PC-3 (cell line): Measurements from ENCODE around the gene TINCR.

ENCODE experiments used
- CTCF ChIP-seq: fragments of 300-600 bp; sonication (generic); conservative IDR thresholded peaks from 2 replicates; pipeline ENCODE4 v1.5.1; 2017; ENCODE audit warnings: antibody characterized with exemption, low read depth, mild to moderate bottlenecking, low read length
- EZH2 ChIP-seq: fragments of 300-600 bp; sonication (generic); IDR thresholded peaks from one replicate; pipeline ENCODE4 v1.6.1; 2017; ENCODE audit warnings: antibody characterized with exemption, mild to moderate bottlenecking, low read length; ENCODE audit not compliant: unreplicated experiment
- EZH2phosphoT487 ChIP-seq: fragments of 300-600 bp; sonication (generic); IDR thresholded peaks from 2 replicates; pipeline ENCODE4 v1.6.1; 2018; ENCODE audit warnings: mild to moderate bottlenecking, antibody characterized with exemption, low read length, borderline replicate concordance

- TF ChIP-seq CTCF (no peak), EZH2 (no peak), EZH2phosphoT487 (no peak)
These were observed 5.0 kb upstream of the TINCR start for GRCh38 chr19:5572556-5573286.
